HG03280 (cell line): ENCODE data around the gene CAMK4.

Experiments
- ATAC-seq: cut with Tn5 transposase; IDR thresholded peaks from one replicate; pipeline ENCODE4 v1.9.1; 2021; ENCODE audit warnings: mild to moderate bottlenecking, moderate library complexity; ENCODE audit not compliant: unreplicated experiment

CAMK4 gene

GRCh38 chr5:111415053-111415452, 190.9 kb downstream of the CAMK4 start:
- no peak for ATAC-seq

- peak; percentile 79 for ATAC-seq
Observed at GRCh38 chr5:111422245-111422644, 198.1 kb downstream of the CAMK4 start.

DNA sequence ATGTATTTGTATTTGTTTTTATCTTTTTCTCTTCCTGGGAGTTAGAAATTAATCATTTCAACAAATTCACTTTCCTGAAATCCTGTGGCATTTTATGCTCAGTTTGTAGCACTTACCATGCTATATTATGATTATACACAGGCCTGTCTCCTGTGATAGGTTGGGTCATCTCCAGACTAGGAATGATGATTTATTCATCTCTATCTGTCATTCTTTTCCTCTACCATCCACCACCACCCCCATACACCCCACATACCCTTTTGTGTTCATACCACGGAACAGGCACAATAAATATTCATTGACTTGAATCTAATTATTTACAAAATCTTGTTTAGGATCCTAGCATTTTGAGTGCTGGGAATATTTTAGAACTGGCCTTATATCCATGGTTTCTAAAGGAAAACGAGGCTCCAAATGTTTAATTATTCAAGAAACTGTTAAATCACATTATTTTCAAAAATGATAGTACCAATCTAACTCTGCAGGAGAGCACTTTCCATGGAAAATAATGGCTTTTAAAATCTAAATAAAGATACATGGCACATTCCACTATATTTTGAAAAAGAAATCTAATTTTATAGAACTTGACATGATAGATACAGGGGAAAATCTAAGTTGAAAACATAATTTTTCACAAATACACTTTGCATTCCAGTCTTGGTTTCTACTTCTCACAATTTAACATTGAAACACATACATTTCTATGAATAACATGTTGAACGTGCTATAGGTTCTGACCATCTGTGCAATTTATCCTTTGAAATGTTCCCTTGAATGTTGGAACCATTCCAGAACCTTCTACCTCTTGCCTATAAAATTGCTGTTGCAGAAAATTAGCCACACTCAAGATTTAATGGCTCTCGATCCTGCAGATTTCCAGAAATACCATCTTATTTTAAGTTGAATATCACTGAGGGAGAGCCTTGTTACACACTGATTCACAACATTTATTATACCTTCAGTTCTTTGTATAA, 198.8 kb downstream of the CAMK4 start:
- ATAC-seq, result no peak

GRCh38 chr5:111425205-111425604, 201.0 kb downstream of the CAMK4 start:
- ATAC-seq, result no peak

- no peak for ATAC-seq
Observed at GRCh38 chr5:111427762-111428161, 203.6 kb downstream of the CAMK4 start.

DNA sequence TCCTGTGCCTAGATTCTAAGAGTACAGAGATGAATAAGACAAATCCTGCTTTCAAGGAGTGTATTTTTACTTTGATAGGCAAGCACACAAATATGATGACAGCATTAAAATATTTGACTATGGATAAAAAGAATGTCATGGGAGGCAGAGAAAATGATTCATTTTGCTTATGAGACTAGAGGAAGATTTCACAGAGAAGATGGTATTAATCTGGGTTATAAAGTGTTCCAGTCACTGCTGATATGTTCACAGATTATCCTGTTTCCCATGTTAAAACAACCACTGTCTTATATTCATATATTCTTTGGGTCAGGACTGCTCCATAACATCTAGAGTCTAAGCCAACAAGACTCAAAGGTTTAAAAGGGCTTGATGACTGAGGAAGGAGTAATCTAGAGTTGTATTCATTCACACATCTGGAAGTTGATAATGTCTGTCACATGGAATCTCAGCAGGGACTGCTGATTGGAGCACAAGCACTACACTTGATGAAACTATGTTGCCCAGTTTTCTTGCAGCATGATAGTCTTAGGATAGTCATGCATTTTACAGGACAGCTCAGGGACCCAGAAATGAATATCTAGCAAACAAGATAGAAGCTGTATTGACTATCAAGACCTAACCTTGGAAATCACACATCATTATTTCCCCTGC, 208.8 kb downstream of the CAMK4 start:
- ATAC-seq, result no peak

GRCh38 chr5:111434800-111435199, 210.6 kb downstream of the CAMK4 start:
- ATAC-seq, result no peak

DNA sequence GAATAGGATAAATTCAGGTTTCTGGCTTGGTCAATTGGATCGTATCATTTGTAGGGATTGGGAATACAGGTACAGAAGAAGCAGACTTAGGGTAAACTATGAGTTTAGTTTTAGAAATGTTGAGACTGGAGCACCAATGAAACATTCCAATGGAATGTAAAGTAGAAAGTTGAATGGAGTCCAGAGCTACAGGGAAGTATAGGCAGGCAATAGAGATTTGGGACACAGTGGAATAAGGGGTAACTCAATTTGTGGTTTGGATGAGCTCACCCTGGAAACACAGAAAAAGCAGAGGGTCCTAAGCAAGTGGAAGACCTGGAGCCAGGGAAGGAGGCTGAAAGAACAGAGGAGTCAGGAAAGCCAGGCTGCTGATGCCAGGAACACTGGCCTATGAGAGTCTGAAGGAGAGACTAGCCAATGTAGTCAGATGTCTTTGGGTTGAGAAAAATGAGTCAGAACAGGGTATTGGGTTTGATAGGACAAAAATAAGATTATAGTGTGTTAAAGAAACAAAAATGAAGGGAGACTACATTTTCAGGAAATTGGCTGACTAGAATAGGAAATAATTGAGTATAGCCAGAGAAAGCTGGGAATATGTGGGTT, 215.4 kb downstream of the CAMK4 start:
- ATAC-seq, result no peak

- no peak for ATAC-seq
Observed at GRCh38 chr5:111447099-111447498, 222.9 kb downstream of the CAMK4 start.

DNA sequence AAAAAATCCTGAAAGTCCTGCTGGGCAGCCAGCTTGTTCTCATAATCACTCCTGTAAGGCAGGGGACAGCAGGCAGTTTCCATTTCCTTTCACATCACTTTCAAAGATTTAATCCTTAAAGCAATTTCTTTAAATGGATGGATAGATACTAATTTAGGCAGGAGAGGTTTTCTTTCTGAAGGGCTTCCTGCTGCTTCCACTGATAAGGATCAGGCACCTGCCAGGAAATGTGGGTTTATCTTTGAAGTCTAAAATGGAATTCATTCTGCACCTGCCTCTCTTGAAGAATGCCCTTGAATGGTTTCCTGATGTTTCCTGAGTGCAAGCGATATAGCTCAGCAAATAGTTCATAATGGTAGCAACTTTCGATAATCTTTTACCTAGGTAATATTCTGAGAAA, 223.6 kb downstream of the CAMK4 start:
- no peak for ATAC-seq

DNA sequence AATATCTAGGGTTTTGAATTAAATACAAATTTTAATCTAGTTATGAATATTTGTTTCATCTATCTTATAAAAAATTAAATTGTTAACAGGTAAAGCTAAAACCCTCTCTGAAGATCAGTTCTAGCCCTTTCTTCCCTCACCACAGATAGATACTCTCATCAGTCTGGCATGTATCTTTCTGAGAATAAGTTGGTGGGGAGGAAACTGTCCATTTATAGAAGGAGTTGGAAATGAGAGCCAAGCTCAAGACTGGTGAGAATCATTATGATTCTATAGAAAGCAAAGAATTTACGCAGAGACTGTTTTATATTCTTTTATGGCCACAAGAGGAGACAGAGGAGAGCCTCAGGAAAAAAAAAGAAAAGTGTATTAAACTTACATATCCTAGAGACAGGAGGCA, 229.1 kb downstream of the CAMK4 start:
- ATAC-seq, result no peak

GRCh38 chr5:111453747-111454146, 229.6 kb downstream of the CAMK4 start:
- ATAC-seq, result no peak

- no peak for ATAC-seq
Observed at GRCh38 chr5:111454198-111454622, 230.0 kb downstream of the CAMK4 start.

DNA sequence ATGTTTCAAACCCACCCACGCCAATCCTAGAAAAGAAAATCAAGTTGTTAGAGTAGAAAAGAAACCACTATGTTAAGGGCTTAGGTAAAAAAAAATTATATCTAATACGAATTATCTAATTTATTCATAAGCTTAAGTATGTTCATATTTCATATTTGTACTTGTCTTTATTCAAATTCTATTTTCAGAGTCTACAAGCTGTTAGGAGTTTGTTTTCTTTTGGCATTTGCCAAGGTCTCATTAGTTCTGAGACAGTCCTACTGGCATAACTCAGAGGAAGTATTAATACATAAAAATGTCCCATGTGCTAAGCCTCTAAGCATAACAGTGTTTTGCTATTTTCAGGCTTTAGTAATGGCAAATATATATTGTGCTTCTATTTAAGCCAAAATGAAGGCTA, 230.6 kb downstream of the CAMK4 start:
- no peak for ATAC-seq

- ATAC-seq, result no peak
Observed at GRCh38 chr5:111461255-111461671, 237.1 kb downstream of the CAMK4 start.

- no peak for ATAC-seq
Observed at GRCh38 chr5:111461934-111462333, 237.8 kb downstream of the CAMK4 start.

GRCh38 chr5:111463311-111463710, 239.1 kb downstream of the CAMK4 start:
- no peak for ATAC-seq

DNA sequence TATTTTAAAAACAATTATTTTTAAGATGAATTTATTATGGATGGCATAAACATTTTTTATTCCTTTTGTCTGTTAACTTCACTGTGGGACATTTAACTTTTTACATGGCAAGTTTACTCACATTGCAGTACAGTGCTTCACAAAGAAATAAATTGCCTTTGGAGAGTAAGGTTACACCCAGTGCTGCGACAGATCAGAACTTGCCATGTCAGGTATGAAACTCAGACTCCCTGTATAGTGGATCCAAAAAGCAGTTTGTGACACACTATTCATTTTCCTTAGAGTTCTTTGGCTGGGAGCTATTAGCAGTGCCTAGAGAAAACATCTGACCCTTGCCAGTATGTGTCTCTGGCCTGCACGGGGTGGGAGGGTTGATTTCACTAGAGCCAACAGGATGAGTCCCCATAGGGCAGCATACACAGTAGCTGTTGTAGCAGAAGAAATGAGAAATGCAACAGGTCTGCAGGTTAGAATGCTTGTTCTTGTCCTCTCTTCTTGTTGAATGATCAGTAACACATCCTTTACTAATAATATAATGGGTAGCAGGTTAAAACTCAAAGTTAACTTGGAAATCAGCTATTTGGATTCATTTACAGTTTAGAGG, 245.2 kb downstream of the CAMK4 start:
- ATAC-seq, result no peak

- ATAC-seq, result no peak
Observed at GRCh38 chr5:111469903-111470302, 245.7 kb downstream of the CAMK4 start.

DNA sequence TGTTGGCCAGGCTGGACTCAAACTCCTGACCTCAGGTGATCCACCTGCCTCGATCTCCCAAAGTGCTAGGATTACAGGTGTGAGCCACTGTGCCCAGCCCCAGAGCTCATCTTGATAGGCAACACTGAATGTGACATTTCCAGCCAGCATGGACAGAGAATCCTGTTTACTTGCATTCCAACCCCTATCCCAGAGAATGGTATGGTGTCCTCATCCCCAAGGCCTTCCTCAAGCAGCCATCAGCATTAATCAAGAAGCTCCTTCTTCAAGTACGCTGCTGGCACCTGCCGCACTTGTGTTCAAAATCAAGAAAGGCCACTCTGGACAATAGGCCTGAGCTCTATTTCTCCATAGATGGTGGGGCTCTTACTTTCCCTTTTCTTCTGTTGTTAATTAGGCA, 247.9 kb downstream of the CAMK4 start:
- ATAC-seq, result no peak

- no peak for ATAC-seq
Observed at GRCh38 chr5:111472579-111472978, 248.4 kb downstream of the CAMK4 start.
